Measurements from ENCODE around the gene DMRT3. TPM values are rescaled to one million over a fixed set of nuclear protein-coding genes. Genes with fewer than 3 reads are reported as not detected.

The DMRT3 gene
- total and polyA plus RNA-seq, 10 donors, result not detected

DNA sequence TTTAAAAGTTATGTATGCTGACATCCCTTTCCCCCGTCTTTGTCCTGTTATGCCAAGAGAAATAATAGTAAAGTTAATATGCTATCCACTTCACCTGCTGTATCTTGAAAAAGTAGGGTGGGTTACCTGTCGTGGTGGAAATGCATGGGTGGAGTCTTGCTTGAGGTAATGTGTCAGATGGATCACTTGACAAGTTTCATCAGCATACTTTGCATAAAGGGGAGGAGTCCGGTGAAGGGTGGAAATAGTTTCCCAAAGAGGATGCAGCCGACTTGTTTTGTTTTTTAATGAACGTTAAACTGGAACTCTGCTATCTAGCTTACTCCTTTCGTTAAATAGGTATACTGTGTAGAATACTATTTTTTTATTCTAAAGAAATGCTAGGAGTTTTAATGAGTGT, 9.0 kb upstream of the DMRT3 start:
- TF ChIP-seq POLR2AphosphoS5 (IDR thresholded peaks at IDR 0.05), result no peak
- TF ChIP-seq POLR2A (IDR thresholded peaks at IDR 0.05), result no peak
- TF ChIP-seq CTCF (IDR thresholded peaks at IDR 0.05 in 8 of 11, conservative IDR thresholded peaks at IDR 0.05 in 3 of 11), result no peak
- 9 to 11% (median 9%) methylated on average over 6 of the region's 6 CpGs for WGBS, 5 donors
- peaks cover 0 to 5% (median 0%) of the 10 kb centered on the region in 8 donors for H3K9me3 ChIP-seq
- no peak for DNase-seq
- no peaks in the 10 kb centered on the region for H3K36me3 ChIP-seq
- no peak overlapping the region for H3K27ac ChIP-seq
- H3K4me1 ChIP-seq, result peaks cover 12 to 42% (median 31%) of the 10 kb centered on the region in 6 donors
- intact Hi-C loops (cut with DNase I; ENCODE audit: low total_unique reads), result no loop called here
- no peak overlapping the region for H3K4me3 ChIP-seq
- H3K27me3 ChIP-seq (replicated peaks in 1 of 7), result peaks cover 19 to 100% (median 90%) of the 10 kb centered on the region in 7 donors

DNA sequence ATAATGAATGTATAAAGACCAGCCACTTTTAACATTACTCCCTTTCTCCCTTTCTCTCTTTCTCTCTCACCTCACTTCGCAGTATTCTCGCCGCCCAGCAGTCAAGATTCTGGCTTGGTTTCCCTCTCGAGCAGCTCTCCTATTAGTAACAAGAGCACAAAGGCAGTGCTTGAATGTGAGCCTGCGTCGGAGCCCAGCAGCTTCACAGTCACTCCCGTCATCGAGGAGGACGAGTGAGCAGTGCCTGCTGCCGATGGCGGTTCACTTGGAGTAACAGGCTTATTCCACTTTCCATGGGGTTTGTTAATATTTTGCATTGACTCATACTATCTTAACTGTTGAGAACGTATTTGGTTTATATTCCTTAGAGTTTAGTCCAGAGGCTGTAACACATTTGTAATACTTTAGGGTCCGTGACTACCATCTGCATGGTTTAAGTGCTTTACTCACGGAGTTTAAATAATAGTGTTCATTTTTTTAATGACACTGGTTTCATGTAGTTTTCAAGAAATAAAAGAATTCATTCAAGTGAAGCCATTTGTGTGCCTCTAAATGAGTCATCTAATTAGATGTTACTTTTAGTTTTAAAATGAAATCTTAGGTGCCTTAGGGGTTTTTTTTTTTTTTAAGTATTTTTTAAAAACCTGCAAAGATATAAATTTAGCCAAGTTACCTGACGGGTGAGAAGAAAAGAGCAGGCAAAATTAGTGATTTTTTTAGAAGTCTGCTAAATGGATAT, 8.4 kb upstream of the DMRT3 start:
- Histone ChIP-seq H3K9me3 (peaks cover 0 to 5% (median 0%) of the 10 kb centered on the region in 8 donors), H3K36me3 (no peaks in the 10 kb centered on the region), H3K4me3 (no peak overlapping the region), H3K27ac (no peak overlapping the region), H3K27me3 (replicated peaks in 1 of 7) (peaks cover 19 to 100% (median 94%) of the 10 kb centered on the region in 7 donors), H3K4me1 (peaks cover 16 to 48% (median 37%) of the 10 kb centered on the region in 6 donors)
- intact Hi-C loops (cut with DNase I; ENCODE audit: low total_unique reads), result no loop called here
- WGBS, 5 donors, result 10 to 15% (median 11%) methylated on average over 14 to 15 of the region's 15 CpGs
- TF ChIP-seq POLR2A (IDR thresholded peaks at IDR 0.05) (no peak), POLR2AphosphoS5 (IDR thresholded peaks at IDR 0.05) (no peak), CTCF (IDR thresholded peaks at IDR 0.05 in 8 of 11, conservative IDR thresholded peaks at IDR 0.05 in 3 of 11) (no peak)
- DNase-seq, result no peak

GRCh38 chr9:969310-970150, 6.9 kb upstream of the DMRT3 start:
- no peaks in the 10 kb centered on the region for H3K36me3 ChIP-seq
- TF ChIP-seq POLR2A (IDR thresholded peaks at IDR 0.05), result no peak
- TF ChIP-seq CTCF (IDR thresholded peaks at IDR 0.05 in 8 of 11, conservative IDR thresholded peaks at IDR 0.05 in 3 of 11), result no peak
- TF ChIP-seq POLR2AphosphoS5 (IDR thresholded peaks at IDR 0.05), result no peak
- peaks cover 19 to 100% (median 98%) of the 10 kb centered on the region in 7 donors for H3K27me3 ChIP-seq (replicated peaks in 1 of 7)
- 8 to 11% (median 9%) methylated on average over 41 to 49 of the region's 49 CpGs for WGBS, 5 donors
- peaks cover 16 to 60% (median 39%) of the 10 kb centered on the region in 6 donors for H3K4me1 ChIP-seq
- H3K9me3 ChIP-seq, result peaks cover 0 to 5% (median 0%) of the 10 kb centered on the region in 8 donors
- H3K27ac ChIP-seq, result no peak overlapping the region
- DNase-seq, result no peak
- peak overlapping the region in 1 of 8 donors; percentile 25 for H3K4me3 ChIP-seq
- intact Hi-C loops (cut with DNase I; ENCODE audit: low total_unique reads), result no loop called here

All from spleen (tissue), 11 donors.